Stimulated activated CD8-positive, alpha-beta memory T cell treated with anti-CD3 and anti-CD28 coated beads, Interleukin-7, amount 100 ng/mL, for 4 hours (primary cell): ENCODE results near the gene PSPH.
"Not testable (repeated sequence)": the region's sequence is repeated elsewhere in the genome, so short reads cannot be mapped to it uniquely, and the experiment has no call there.

Experiments used
- DNase-seq, 2 donors: peaks; one replicate each; pipeline ENCODE4 v3.0.0-alpha.2; 2020; ENCODE audit warnings: low read depth in 2 of 2

PSPH gene

DNA sequence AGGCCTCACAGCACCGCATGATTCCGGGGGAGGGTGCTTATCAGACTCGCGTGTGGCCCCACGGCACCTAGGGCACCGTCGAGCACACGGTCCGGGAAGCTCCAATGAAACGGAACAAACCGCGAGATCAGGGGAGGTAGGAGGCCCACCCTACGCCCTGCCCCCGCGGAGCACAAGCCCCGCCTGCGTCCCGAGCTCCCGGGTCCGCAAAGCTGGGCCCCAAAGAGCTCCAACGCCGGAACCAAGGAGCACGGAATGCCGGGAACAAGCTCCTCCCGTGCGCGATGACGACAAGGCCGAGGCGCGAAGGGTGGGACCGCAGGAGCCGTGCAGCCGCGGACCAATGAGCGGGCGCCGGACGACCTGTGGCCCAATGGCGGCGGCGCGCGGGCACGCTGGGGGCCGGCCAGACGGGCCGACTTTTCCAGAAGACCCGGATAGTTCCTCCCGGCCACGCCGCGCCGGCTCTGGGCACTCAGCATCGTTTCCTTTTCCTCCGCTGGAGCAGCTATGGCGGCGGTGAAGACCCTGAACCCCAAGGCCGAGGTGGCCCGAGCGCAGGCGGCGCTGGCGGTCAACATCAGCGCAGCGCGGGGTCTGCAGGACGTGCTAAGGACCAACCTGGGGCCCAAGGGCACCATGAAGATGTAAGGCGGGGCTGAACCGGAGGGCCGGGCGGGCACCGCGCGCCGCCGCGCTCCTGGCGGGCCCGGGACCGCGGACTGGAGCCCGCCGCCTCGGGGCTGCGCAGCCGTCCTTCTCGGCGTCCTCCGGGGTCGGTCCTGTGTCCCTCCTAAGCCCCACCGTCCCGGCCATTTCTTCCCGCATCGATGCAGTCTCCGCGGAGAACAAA, at the start of gene PSPH, which contains the start of gene CCT6A:
Gene PSPH, minus strand, starts transcription at position 106 of the 853 bp plus-strand sequence. CDS start 30,232 bp downstream, outside the sequence.
Gene CCT6A, plus strand, starts transcription at position 427 of the 853 bp plus-strand sequence. Its CDS starts 84 bp downstream, at position 511.
- peak; percentile 83 to 93 for DNase-seq

DNA sequence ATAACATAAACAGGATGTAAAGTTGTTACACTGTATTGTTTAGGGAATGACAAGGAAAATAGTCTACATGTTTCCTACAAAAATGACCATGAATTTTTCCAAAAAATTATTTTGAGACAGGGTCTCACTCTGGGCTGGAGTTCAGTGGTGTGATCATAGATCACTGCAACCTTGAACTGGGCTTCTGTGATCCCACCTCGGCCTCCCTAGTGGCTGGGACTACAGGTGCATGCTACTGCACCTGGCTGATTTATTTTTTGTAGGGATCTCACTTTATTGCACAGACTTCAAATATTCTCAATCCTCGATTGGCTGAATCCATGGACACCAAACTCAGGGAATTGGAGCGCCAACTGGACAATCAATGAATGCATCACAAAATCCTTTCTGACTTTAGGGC, 48.4 kb upstream of the PSPH start:
- DNase-seq = no peak

DNA sequence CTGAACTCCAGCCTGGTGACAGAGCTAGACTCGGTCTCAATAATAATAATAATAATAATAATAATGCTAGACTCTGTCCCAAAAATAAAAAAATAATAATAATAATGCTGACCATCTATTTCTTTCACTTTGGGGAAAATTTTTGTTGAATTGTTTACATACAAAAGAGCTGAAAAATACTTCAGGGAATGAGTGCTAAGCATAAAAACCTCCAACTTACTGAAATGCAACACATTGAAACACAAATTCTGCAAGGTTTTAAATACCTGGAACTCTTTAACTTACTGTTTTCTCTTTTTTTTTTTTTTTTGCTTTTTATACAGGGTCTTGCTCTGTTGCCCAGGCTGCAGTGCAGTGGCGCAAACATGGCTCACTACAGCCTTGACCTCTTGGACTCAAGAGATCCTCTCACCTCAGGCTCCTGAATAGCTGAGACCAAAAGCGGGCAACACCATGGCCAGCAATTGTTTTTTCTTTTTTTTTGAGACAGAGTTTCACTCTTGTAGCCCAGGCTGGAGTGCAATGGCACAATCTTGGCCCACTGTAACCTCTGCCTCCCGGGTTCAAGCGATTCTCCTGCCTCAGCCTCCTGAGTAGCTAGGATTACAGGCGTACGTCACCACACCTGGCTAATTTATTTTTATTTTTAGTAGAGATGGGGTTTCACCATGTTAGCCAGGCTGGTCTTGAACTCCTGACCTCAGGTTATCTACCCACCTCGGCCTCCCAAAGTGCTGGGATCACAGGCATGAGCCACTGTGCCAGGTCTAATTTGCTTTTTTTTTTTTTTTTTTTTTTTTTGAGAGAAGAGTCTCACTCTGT, 47.2 kb upstream of the PSPH start:
- not testable (repeated sequence) for DNase-seq

DNA sequence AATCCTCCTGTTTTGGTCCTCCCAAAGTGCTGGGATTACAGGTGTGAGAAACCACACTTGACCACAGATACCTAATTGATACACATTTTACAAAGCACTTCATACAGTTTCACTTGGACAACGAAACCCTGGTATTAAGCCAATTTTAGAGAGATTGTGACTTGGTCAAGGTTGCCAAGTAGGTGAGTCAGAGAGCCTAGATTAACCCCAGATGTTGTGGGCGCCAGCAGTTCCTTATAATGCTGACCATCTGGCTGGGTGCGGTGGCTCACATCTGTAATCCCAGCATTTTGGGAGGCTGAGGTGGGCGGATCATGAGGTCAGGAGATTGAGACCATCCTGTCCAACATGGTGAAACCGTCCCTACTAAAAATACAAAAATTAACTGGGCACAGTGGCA, 46.5 kb upstream of the PSPH start:
- DNase-seq = no peak

DNA sequence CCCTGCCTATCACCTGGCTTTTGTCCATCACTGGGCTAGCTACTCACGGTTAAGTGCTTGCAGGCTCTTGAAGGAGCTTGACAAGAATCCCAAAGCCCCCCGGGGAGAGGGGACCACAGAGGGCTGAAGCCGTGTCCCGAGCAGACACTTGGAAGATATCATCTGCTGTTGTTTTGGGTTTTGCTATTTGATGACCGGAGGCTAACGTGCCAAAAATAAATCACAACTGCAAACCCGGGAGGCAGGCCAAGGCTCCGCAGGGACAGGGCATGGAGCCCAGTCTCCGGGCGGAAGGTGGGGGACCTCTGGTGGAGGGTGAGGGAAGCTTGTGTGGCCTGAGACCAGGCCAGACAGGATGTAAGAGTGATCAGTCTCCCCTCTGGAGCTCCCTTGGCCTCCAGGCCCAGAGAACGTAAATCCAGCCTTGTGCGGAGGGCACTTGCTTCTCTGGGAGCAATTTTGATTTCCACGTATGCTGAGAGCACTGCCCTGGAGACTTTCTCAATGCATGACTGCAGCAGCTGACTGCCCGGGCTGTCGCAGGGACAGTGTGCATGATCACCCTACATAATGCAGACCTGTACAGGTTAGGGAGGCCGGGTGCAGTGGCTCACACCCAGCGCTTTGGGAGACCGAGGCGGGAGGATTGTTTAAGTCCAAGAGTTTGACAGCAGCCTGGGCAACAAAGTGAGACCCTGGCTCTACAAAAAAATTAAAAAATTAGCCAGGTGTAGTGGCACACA, 41.7 kb upstream of the PSPH start, which contains the start of gene PHKG1:
Gene PHKG1, minus strand, starts transcription at position 164 of the 743 bp plus-strand sequence. CDS start 4,011 bp downstream, outside the sequence.
- DNase-seq = no peak

DNA sequence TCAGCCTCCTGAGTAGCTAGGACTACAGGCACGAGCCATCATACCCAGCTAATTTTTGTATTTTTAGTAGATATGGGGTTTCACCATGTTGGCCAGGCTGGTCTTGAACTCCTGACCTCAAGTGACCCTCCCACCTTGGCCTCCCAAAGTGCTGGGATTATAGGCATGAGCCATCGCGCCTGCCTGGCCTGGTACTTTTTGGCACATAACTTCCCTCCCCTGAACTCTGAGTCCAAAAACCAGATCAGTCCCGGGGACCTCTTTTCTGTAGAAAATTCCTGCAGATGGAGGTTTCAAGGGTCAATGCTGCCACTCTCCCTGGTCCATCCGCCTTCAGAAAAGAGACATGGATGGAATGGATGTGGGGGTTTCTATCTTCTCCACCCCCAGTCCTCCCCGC, 41.1 kb upstream of the PSPH start:
- not testable (repeated sequence) for DNase-seq

DNA sequence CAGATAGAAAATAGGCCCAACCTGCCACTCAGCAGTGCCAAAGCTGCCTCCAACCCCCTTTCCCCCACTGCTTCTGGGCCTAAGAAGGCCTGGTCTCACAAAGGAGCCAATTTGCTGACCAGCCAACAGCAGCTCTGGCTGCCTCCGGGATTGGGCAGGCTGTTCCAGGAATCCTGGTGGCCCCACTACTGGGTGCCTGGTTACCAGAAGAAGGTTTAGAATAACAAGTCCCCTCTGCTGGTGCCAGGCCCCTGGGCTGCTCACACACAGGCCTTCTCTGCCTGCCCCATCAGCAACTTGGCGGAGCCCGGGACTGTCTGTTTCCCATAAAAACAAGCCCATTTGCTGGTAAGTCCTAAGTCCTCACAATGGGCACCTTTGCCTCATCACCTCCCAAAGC, 40.3 kb upstream of the PSPH start:
- no peak for DNase-seq

DNA sequence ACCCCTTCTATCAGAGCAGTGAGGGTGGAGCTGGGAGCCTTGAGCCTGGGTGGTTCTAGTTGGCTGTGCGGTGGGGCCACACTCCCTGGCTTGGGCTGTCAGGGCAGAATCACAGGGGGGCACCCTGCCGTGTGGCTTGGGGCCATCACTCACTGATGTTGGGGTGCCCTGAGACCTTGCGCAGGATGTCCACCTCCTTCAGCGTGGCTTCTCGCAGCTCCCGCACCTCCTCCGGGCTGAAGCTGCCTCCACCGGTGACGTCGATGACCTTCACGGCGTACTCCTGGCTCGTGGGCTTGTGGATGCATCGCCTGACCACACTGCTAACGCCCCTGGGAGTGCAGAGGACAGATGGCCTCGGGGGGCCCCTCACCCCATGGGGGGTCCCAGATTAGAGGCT, 36.2 kb upstream of the PSPH start:
- DNase-seq = no peak

DNA sequence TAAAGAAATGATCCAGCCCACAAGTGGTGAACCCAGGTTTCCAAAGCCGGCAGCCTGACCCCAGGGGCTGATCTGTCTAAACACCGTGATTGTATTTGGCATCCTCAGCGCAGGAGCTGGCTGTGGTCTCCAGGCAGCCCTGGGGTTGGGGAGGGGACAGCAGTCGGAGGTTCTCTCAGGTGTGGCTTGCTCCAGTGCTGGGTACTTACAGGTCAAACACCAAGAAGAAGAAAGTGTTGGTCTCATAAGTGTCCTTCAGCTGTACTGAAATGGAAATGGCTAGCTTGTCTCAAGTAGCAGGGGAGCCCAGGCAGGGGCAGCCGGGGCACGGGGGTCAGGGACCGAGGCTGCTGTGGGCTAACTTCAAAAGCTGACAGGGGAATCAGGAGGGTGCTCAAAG, 35.5 kb upstream of the PSPH start:
- DNase-seq = no peak

DNA sequence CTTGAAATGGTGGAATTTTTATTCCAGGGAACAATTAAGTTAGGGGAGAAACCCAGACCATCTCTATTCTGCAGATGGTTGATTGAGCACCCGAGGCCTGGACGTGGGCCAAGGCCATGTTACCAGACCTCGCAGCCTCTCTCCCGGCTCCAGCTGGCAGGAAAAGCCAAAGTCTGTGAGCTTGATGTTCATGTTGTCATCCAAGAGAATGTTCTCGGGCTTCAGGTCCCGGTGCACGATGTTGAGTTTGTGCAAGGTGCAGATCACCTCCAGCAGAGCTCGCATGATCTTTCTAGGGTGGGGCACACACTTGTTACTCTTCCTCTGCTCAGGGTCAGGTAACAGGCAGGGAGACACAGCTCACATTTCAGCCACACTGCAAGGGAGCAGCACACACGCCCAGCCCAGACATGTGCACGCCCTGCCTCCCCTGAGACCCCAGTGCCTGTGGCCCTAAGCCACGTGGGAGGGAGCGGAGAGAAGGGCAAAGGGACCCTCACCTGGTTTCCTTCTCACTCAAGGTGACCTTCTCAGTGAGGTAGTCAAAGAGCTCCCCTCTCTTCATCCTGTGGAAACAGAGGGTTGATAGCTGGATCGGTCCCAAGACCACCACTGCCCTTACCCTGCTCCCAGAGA, 32.0 kb upstream of the PSPH start:
- DNase-seq = no peak

DNA sequence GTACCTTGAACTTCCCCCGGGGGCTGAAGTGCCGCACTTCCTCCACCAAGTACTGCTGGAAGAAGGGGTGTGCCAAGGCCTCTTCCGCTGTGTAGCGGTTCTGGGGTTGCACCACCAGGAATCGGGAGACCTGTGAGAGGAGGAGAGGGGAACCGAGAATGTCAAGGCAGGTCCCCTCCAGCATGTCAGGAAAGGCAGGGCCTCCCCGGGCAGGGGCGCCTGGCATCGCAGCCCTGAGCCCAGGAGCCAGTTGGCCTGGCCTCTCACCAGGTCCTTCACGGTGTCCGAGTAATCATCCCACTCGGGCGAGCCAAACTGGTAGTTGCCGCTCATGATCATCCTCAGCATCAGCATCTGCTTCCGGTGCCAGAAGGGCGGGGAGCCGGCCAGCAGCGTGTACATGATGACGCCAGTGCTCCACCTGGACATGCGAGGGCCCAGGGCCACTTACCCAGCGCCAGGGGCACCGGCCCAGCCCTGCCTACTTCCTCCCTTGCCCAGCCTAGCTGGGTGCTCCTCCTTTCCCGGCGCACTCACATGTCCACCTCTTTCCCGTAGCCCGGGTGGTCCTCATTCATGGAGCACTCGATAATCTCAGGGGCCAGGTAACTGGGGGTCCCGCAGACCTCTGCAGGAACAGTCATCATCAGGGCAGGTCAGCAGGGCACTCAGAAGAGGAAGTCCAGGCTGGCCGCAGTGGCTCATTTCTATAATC, 30.5 kb upstream of the PSPH start:
- no peak for DNase-seq

DNA sequence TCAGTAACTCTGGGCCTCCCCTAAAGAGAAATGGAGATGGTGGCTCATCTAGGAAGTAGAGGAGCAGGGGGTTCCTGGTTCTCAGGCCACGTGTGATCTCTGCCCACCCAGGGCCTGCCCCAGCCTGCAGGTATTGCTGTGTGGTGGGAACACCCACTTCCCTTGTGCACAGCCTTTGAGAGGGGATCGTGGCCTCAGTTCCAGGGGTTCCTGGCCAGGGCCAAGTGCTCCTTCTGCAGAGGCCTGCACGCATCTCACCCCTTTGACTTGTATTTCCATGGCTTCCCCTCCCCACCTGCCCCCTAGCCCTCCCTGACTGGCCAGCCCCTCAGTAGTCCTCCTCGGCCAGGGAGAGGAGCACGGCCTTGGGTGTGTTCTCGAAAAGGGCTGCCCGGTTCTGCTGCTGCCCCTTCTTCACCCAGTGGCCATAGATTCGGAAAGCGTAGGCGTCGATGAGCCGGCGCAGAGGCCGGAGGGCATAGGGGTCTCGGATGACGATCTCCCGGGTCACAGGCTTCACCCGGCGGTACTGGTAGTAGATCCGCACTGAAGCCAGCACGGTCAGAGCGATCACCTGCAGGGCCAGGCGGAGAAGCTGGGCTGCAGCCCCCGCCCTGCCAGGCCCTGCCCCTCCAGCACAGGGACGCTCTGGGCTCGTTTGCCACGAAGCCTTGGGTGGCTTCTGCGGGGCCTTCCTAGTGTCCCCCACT, 29.6 kb upstream of the PSPH start:
- not testable (repeated sequence) for DNase-seq

DNA sequence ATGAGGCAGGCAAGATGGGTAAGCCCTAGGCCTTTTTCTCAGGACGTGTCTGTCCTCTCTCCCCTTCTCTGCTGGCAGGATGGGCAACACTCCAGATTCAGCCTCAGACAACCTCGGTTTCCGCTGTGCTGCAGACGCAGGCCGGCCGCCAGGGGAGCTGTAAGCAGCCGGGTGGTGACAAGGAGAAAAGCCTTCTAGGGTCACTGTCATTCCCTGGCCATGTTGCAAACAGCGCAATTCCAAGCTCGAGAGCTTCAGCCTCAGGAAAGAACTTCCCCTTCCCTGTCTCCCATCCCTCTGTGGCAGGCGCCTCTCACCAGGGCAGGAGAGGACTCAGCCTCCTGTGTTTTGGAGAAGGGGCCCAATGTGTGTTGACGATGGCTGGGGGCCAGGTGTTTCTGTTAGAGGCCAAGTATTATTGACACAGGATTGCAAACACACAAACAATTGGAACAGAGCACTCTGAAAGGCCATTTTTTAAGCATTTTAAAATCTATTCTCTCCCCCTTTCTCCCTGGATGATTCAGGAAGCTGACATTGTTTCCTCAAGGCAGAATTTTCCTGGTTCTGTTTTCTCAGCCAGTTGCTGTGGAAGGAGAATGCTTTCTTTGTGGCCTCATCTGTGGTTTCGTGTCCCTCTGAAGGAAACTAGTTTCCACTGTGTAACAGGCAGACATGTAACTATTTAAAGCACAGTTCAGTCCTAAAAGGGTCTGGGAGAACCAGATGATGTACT, 28.4 kb upstream of the PSPH start:
- DNase-seq = no peak

DNA sequence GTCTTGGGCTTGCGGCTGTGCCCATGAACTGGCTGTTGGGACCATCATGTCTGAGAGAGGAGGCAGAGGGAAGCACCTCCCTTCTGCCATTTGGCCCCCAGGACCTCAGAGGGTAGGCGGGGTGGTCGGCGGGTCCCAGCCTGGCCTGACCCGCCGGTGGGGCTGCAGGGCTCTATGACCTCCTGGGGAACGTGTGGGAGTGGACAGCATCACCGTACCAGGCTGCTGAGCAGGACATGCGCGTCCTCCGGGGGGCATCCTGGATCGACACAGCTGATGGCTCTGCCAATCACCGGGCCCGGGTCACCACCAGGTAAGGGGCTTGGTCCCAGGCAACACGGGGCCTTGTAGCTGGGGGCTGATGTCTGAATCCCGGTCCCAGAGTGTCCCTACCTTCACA, 27.0 kb upstream of the PSPH start:
- DNase-seq = no peak

DNA sequence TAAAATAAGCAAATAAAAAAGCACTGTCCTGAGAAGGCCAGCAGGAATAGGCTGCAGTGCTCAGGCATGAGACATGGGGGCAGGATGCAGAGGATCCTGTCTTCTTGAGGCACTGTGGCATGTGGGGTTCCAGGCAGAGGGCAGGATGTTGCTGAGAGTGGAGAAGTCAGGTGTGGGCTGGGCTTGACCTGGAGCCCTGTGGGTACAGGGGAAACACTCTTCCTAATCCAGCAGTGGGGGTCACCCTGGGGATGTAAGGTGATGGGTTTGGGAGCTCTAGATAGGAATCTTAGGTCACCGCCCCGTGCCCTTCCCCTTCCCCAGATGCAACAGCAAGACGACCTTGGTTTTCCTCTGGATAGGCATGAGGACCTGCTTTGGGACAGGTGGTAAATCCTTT, 26.4 kb upstream of the PSPH start:
- DNase-seq = no peak

DNA sequence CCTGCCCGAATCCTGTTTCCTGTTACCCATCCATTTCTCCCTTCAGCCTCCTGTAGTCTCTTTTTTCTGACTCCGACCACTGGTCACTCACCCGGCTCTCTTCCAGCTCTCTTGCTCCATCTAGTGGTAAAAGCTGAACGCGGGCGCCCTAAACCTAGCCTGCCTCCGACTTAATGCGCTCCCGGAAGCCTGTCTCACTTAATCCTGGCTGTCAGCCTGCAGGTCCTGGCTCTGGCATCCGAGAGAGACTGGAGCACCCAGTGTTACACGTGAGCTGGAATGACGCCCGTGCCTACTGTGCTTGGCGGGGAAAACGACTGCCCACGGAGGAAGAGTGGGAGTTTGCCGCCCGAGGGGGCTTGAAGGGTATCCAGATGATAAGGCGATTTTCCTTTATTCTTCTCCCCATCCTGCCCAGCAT, 23.1 kb upstream of the PSPH start:
- DNase-seq = peak; percentile 30 to 41

DNA sequence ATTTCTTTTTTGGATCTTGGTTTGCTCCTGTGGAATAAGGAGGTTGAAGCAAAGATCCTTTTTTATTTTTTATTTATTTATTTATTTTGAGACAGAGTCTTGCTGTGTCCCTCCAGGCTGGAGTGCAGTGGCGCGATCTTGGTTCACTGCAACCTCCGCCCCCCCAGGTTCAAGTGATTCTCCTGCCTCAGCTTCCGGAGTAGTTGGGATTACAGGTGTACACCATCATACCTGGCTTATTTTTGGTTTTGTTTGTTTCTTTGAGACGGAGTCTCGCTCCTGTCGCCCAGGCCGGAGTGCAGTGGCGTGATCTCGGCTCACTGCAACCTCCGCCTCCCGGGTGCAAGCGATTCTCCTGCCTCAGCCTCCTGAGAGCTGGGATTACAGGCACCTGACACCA, 15.1 kb upstream of the PSPH start:
- DNase-seq = not testable (repeated sequence)

DNA sequence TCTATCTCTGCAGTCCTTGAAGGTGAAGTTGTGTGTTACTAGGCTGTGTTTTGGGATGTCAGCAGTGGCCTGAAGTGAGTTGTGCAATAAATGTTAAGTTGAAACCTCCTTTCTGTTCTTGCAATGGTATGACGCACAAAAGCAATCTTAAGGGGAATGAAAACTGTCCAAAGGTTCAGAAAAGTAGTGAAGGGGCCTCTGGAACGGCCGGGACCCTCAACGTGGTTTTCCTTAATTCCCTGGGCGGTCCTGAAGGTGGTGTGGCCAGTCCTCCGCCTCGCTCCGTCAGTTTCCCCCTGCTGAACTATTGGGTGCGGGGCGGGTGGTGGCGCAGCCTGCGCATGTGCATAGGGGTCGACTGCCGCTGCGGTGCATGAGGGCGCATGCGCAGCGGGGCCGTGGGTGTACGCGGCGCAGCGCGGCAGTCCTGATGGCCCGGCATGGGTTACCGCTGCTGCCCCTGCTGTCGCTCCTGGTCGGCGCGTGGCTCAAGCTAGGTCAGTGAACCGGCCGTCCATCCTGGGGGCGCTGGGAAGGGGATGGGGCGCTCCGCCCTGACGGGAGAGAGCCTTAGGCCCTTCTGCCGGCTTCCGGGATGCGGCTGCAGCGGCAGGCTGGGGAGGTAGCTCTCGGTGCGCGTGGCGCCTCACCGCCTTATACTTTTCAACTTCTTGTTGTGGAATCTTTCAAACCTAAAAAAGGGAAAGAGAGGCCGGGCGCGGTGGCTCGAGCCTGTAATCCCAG, 12.8 kb upstream of the PSPH start, which contains the start of gene SUMF2:
Gene SUMF2, plus strand, starts transcription at position 405 of the 744 bp plus-strand sequence. Its CDS starts 26 bp downstream, at position 431.
- DNase-seq = peak; percentile 73 to 85
